ENCODE measurements around the gene FRMPD1.

The FRMPD1 gene

GRCh38 chr9:37624073-37624472 is 26.7 kb upstream of the FRMPD1 start:
- no peak overlapping the region for H2AFZ ChIP-seq (ENCODE audit: low read length)
- no peaks in the 10 kb centered on the region for H3K27me3 ChIP-seq (replicated peaks; ENCODE audit: insufficient read depth, low read length)
- H3K27ac ChIP-seq (ENCODE audit: low read length): no peak overlapping the region
- no peaks in the 10 kb centered on the region for H4K20me1 ChIP-seq (ENCODE audit: insufficient read depth, low read length)
- TF ChIP-seq, protein P1, sequence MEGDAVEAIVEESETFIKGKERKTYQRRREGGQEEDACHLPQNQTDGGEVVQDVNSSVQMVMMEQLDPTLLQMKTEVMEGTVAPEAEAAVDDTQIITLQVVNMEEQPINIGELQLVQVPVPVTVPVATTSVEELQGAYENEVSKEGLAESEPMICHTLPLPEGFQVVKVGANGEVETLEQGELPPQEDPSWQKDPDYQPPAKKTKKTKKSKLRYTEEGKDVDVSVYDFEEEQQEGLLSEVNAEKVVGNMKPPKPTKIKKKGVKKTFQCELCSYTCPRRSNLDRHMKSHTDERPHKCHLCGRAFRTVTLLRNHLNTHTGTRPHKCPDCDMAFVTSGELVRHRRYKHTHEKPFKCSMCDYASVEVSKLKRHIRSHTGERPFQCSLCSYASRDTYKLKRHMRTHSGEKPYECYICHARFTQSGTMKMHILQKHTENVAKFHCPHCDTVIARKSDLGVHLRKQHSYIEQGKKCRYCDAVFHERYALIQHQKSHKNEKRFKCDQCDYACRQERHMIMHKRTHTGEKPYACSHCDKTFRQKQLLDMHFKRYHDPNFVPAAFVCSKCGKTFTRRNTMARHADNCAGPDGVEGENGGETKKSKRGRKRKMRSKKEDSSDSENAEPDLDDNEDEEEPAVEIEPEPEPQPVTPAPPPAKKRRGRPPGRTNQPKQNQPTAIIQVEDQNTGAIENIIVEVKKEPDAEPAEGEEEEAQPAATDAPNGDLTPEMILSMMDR (IDR thresholded peaks at IDR 0.05; ENCODE audit: low read length): no peak
- TF ChIP-seq EZH2 (optimal IDR thresholded peaks at IDR 0.05; ENCODE audit: low read depth, low read length) (no peak), EZH2phosphoT487 (IDR thresholded peaks at IDR 0.05; ENCODE audit: low read length) (no peak)
- H3K4me2 ChIP-seq (ENCODE audit: low read depth, low read length): no peak overlapping the region
- H3K9me3 ChIP-seq (replicated peaks; ENCODE audit: insufficient read depth, low read length): no peaks in the 10 kb centered on the region
- no peaks in the 10 kb centered on the region for H3K36me3 ChIP-seq (replicated peaks; ENCODE audit: insufficient read depth, low read length)
- no peaks in the 10 kb centered on the region for H3K9me2 ChIP-seq (replicated peaks; ENCODE audit: insufficient read depth, low read length)
- H3K9ac ChIP-seq (ENCODE audit: low read length): no peak overlapping the region
- H3F3A ChIP-seq (ENCODE audit: insufficient read depth, low read length): no peaks in the 10 kb centered on the region
- H3K79me2 ChIP-seq (ENCODE audit: low read length): no peaks in the 10 kb centered on the region
- no peaks in the 10 kb centered on the region for H3K4me1 ChIP-seq (ENCODE audit: low read length)
- DNase-seq: no peak
- H3K4me3 ChIP-seq (ENCODE audit: low read length): no peak overlapping the region

DNA sequence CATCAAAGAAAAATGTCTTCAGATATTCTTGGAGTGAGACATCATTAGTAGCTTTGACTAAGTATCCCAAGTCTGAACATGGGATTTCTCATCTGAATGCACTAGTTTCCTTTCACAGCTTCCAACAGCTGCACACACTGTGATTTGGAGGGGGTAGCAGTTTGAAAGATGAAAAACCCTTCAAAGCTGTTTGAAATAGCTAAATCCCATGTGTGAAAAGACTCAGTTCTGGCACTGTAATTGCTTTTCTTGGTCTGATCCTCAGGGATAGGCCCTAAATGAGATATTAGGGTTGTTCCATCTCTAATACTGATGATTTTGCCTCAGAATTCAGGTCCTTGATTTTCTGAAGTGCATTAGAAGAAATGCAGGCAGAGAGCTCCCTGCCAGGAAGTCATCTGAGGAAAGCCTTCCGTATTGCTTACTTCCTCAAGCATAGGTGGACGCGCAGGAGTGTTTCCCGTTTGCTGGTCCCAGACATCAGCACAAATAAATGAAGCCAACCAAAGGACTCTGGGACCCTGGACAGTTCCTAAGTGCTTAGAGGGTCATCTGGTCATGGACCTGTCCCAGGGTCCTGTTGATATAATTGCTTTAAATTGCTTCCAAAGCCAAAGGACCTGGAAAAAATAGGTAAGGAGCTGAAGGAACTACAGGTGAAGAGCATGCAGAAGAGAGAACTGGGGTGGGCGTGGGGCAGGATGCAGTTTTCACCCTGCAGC is 25.6 kb upstream of the FRMPD1 start:
- Histone ChIP-seq H3K27ac (ENCODE audit: low read length) (no peak overlapping the region), H3K4me2 (ENCODE audit: low read depth, low read length) (no peak overlapping the region), H3K36me3 (replicated peaks; ENCODE audit: insufficient read depth, low read length) (no peaks in the 10 kb centered on the region), H3K27me3 (replicated peaks; ENCODE audit: insufficient read depth, low read length) (no peaks in the 10 kb centered on the region), H3K4me1 (ENCODE audit: low read length) (no peaks in the 10 kb centered on the region), H3K4me3 (ENCODE audit: low read length) (no peak overlapping the region), H3F3A (ENCODE audit: insufficient read depth, low read length) (no peaks in the 10 kb centered on the region), H3K9ac (ENCODE audit: low read length) (no peak overlapping the region), H4K20me1 (ENCODE audit: insufficient read depth, low read length) (no peaks in the 10 kb centered on the region), H3K9me3 (replicated peaks; ENCODE audit: insufficient read depth, low read length) (no peaks in the 10 kb centered on the region), H3K79me2 (ENCODE audit: low read length) (no peaks in the 10 kb centered on the region), H2AFZ (ENCODE audit: low read length) (no peak overlapping the region), H3K9me2 (replicated peaks; ENCODE audit: insufficient read depth, low read length) (no peaks in the 10 kb centered on the region)
- no peak for DNase-seq
- TF ChIP-seq EZH2phosphoT487 (IDR thresholded peaks at IDR 0.05; ENCODE audit: low read length) (no peak), EZH2 (optimal IDR thresholded peaks at IDR 0.05; ENCODE audit: low read depth, low read length) (no peak)
- TF ChIP-seq, protein P1 (IDR thresholded peaks at IDR 0.05; ENCODE audit: low read length): no peak

DNA sequence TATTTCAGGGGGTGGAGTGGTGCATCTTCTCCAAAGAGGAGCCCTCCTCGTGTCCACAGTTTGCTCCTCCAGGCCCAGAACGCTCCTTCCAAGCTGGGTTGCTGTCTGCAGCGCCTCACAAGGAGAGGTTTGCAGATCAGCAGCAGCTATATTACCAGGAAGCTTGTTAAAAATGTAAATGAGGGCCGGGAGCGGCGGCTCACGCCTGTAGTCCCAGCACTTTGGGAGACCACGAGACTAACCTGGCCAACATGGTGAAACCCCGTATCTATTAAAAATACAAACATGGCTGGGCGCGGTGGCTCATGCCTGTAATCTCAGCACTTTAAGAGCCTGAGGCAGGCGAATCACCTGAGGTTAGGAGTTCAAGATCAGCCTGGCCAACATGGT is 25.0 kb upstream of the FRMPD1 start:
- no peak for TF ChIP-seq EZH2 (optimal IDR thresholded peaks at IDR 0.05; ENCODE audit: low read depth, low read length)
- no peak for DNase-seq
- Histone ChIP-seq H3K4me1 (ENCODE audit: low read length) (no peaks in the 10 kb centered on the region), H4K20me1 (ENCODE audit: insufficient read depth, low read length) (no peaks in the 10 kb centered on the region), H3K4me3 (ENCODE audit: low read length) (no peak overlapping the region), H3K36me3 (replicated peaks; ENCODE audit: insufficient read depth, low read length) (no peaks in the 10 kb centered on the region), H3K9me3 (replicated peaks; ENCODE audit: insufficient read depth, low read length) (no peaks in the 10 kb centered on the region), H3K9me2 (replicated peaks; ENCODE audit: insufficient read depth, low read length) (no peaks in the 10 kb centered on the region), H2AFZ (ENCODE audit: low read length) (no peak overlapping the region), H3K79me2 (ENCODE audit: low read length) (no peaks in the 10 kb centered on the region), H3K4me2 (ENCODE audit: low read depth, low read length) (no peak overlapping the region), H3K9ac (ENCODE audit: low read length) (no peak overlapping the region), H3K27me3 (replicated peaks; ENCODE audit: insufficient read depth, low read length) (no peaks in the 10 kb centered on the region), H3K27ac (ENCODE audit: low read length) (no peak overlapping the region), H3F3A (ENCODE audit: insufficient read depth, low read length) (no peaks in the 10 kb centered on the region)

DNA sequence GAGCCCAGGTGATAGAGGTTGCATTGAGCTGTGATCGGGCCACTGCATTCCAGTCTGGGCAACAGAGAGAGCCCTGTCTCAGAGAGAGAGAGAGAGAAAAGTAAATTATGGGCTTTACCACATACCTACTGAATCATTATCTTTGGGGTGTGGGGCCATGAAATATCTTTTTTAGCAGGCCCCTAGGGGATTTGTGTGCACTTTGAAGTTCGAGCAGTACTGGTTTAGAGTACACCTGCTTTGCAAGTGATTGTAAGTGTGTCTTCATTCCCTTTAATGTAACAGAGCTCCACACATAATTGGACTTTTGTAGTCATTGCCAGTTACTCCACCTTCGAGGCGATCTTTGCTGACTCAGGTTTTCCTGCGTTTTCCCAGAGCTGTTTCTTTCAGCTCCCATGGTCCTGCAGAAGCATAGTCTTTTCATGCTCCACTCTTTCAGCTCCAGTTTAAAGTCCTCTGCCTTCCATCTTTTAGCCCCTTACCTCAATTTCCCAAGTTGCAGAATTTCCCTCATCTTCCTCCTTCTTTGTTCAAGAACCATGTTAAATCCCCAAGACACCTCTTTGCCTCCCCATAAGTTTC is 24.0 kb upstream of the FRMPD1 start:
- Histone ChIP-seq H3K27me3 (replicated peaks; ENCODE audit: insufficient read depth, low read length) (no peaks in the 10 kb centered on the region), H4K20me1 (ENCODE audit: insufficient read depth, low read length) (no peaks in the 10 kb centered on the region), H3K9me3 (replicated peaks; ENCODE audit: insufficient read depth, low read length) (no peaks in the 10 kb centered on the region), H3K4me1 (ENCODE audit: low read length) (no peaks in the 10 kb centered on the region), H3K79me2 (ENCODE audit: low read length) (no peaks in the 10 kb centered on the region), H3F3A (ENCODE audit: insufficient read depth, low read length) (no peaks in the 10 kb centered on the region), H2AFZ (ENCODE audit: low read length) (no peak overlapping the region), H3K27ac (ENCODE audit: low read length) (no peak overlapping the region), H3K36me3 (replicated peaks; ENCODE audit: insufficient read depth, low read length) (no peaks in the 10 kb centered on the region), H3K9ac (ENCODE audit: low read length) (no peak overlapping the region), H3K9me2 (replicated peaks; ENCODE audit: insufficient read depth, low read length) (no peaks in the 10 kb centered on the region), H3K4me2 (ENCODE audit: low read depth, low read length) (no peak overlapping the region), H3K4me3 (ENCODE audit: low read length) (no peak overlapping the region)
- no peak for DNase-seq
- TF ChIP-seq, protein P1 (IDR thresholded peaks at IDR 0.05; ENCODE audit: low read length): no peak
- no peak for TF ChIP-seq EZH2 (optimal IDR thresholded peaks at IDR 0.05; ENCODE audit: low read depth, low read length)
- no peak for TF ChIP-seq EZH2phosphoT487 (IDR thresholded peaks at IDR 0.05; ENCODE audit: low read length)
